Heart left ventricle (tissue), 16 donors: ENCODE measurements around the gene EPN2. TPM values are rescaled to one million over a fixed set of nuclear protein-coding genes. Genes with fewer than 3 reads are reported as not detected.
"Not testable (repeated sequence)": the region's sequence is repeated elsewhere in the genome, so short reads cannot be mapped to it uniquely, and the experiment has no call there.

Experiments used
- ATAC-seq, 4 donors: fragments of 200-7000 bp; cut with Tn5 transposase; one replicate each; pipeline ENCODE4 v1.9.1; 2020 to 2022; ENCODE audit warnings: moderate library complexity in 4 of 4, mild to moderate bottlenecking in 3 of 4, moderate number of reproducible peaks in 1 of 4
- DNase-seq, 5 donors: peaks; one replicate each; pipeline ENCODE4 v3.0.0-alpha.2; 2020
- H3K27ac ChIP-seq, 12 donors: fragments of 200-600 bp; sonication (generic) in 4 of 12; one replicate each; pipeline versions ENCODE4 v1.5.0 to v1.8.0; 2016 to 2022; ENCODE audit warnings: mild to moderate bottlenecking in 2 of 12
- H3K27me3 ChIP-seq, 9 donors: fragments of 200-600 bp; sonication (generic) in 2 of 9; one replicate each; pipeline versions ENCODE4 v1.5.1 to v1.8.0; 2016 to 2022; ENCODE audit warnings: mild to moderate bottlenecking in 3 of 9
- H3K36me3 ChIP-seq, 9 donors: fragments of 200-600 bp; sonication (generic) in 2 of 9; one replicate each; pipeline versions ENCODE4 v1.5.0 to v1.8.0; 2018 to 2022; ENCODE audit warnings: mild to moderate bottlenecking in 2 of 9
- H3K4me1 ChIP-seq, 12 donors: fragments of 200-600 bp; sonication (generic) in 4 of 12; one replicate each; pipeline versions ENCODE4 v1.5.0 to v1.8.0; 2016 to 2022; ENCODE audit warnings: mild to moderate bottlenecking in 3 of 12
- H3K4me3 ChIP-seq, 12 donors: fragments of 200-600 bp; sonication (generic) in 4 of 12; one replicate each; pipeline versions ENCODE4 v1.5.0 to v1.8.0; 2017 to 2022; ENCODE audit warnings: mild to moderate bottlenecking in 9 of 12, moderate library complexity in 4 of 12
- H3K9me3 ChIP-seq, 12 donors: fragments of 200-600 bp; sonication (generic) in 4 of 12; one replicate each; pipeline versions ENCODE4 v1.5.0 to v1.8.0; 2016 to 2022; ENCODE audit warnings: mild to moderate bottlenecking in 1 of 12
- CTCF ChIP-seq, 12 donors: fragments of 200-600 bp; sonication (generic) in 4 of 12; IDR thresholded peaks; one replicate each; pipeline versions ENCODE4 v1.5.0 to v1.8.0; 2018 to 2022; ENCODE audit warnings: antibody characterized with exemption in 12 of 12, mild to moderate bottlenecking in 5 of 12
- POLR2A ChIP-seq, 2 donors: fragments of 450-650 bp; IDR thresholded peaks; one replicate each; pipeline ENCODE4 v1.6.1; 2017; ENCODE audit warnings: antibody characterized with exemption in 2 of 2, mild to moderate bottlenecking in 2 of 2, moderate library complexity in 2 of 2
- WGBS, 4 donors: extraction: QIAGEN DNeasy Blood & Tissue Kit in 2 of 4; methylation state at CpG; one replicate each; pipeline versions ENCODE4 v1.1.5 to v1.1.7; 2013 to 2018; 5-methylcytosine and 5-hydroxymethylcytosine counted together
- intact Hi-C, 10 donors: fragments of 100-400 bp; cut with DNase I; formaldehyde crosslinking; loops; one replicate each; pipeline versions ENCODE4 v1.11.1 to v1.14.2; 2022
- polyA plus RNA-seq, 2 donors: library from polyadenylated mRNA; stranded (reverse); fragments of 200-250 nt; gene quantifications; one replicate each; pipeline ENCODE4 v1.2.3, GENCODE V29; 2013
- total RNA-seq, 9 donors: library from RNA; depleted of rRNA in 2 of 9; stranded (reverse); fragments of >200 nt in 2 of 9; fragmentation: NEBNext Ultra II Directional in 3 of 9; extraction: Animal tissue kit (Norgen Biotek cat#: 25700) in 3 of 9; gene quantifications; one replicate each; pipeline versions ENCODE4 v1.1.0 to v1.2.4, GENCODE V29; 2016 to 2023
- donor health status: ischemic (EF 13 %, LVEDD 7.1; RV severe dilation, severe dysfunction).
- donor health status: healthy with polysubstance abuse.
- donor health status: DM: no; HTN: yes; CAD: no.
- donor health status: DM: no; HTN: no; CAD: no.
- donor health status: ischemic (EF 25% LVEDD 6.9; RV normal size, moderate dysfunction).
- donor health status: ischemic (EF 25% LVEDD 5.7; RV mildly dilated, moderate dysfunction).
- donor health status: healthy.
- donor health status: DM: yes; HTN: yes; CAD: no.
- donor health status: ischemic (EF 35%, LVEDD 5.7; RV mildly dilated, moderate dysfunction).
- donor health status: nonischemic (EF 11% LVEDD 7.7; RV severe dilation, severe dysfunction).
- donor health status: DM: yes; HTN: yes; CAD: no.
- donor health status: PGD.
- donor health status: ischemic (EF 29% LVEDD 5.4; RV normal size, mild dysfunction).
- donor health status: nonischemic (EF 23%, LVEDD 6.1; RV moderate dilation, normal function).

EPN2 gene
- total and polyA plus RNA-seq, 11 donors = 26.4 to 114 (median 72.0) TPM

GRCh38 chr17:19348806-19349205 lies 111.6 kb downstream of the EPN2 start:
- no peaks in the 10 kb centered on the region for H3K36me3 ChIP-seq
- intact Hi-C loops = loop anchor here in 1 of 10 donors (5.0 kb wide), 1 partner anchor 87 kb away; no protein-coding TSS in a partner anchor
- H3K4me1 ChIP-seq = peaks cover 10 to 43% (median 33%) of the 10 kb centered on the region in 12 donors
- no peak overlapping the region for H3K4me3 ChIP-seq
- no peaks in the 10 kb centered on the region for H3K9me3 ChIP-seq
- 96 to 97% (median 97%) methylated on average over 9 of the region's 9 CpGs for WGBS, 4 donors
- no peak for ATAC-seq
- no peaks in the 10 kb centered on the region for H3K27me3 ChIP-seq
- TF ChIP-seq CTCF (IDR thresholded peaks at IDR 0.05) (no peak), POLR2A (IDR thresholded peaks at IDR 0.05) (no peak)
- peak in 1 of 5 donors; percentile 17 for DNase-seq
- no peak overlapping the region for H3K27ac ChIP-seq

GRCh38 chr17:19353401-19353800 lies 116.2 kb downstream of the EPN2 start:
- DNase-seq, intact Hi-C loops, H3K27ac ChIP-seq, H3K36me3 ChIP-seq, H3K9me3 ChIP-seq, H3K4me1 ChIP-seq, H3K27me3 ChIP-seq, H3K4me3 ChIP-seq, ATAC-seq: not testable (repeated sequence)
- WGBS, 4 donors = 94 to 97% (median 95%) methylated on average over 11 of the region's 11 CpGs

GRCh38 chr17:19354748-19355147 lies 117.6 kb downstream of the EPN2 start:
- Histone ChIP-seq H3K27ac (no peak overlapping the region), H3K9me3 (no peaks in the 10 kb centered on the region), H3K36me3 (peaks cover 0 to 6% (median 0%) of the 10 kb centered on the region in 9 donors), H3K4me3 (no peak overlapping the region), H3K27me3 (no peaks in the 10 kb centered on the region), H3K4me1 (no peaks in the 10 kb centered on the region)
- DNase-seq (no peak), ATAC-seq (no peak)
- intact Hi-C loops = no loop called here
- no peak for TF ChIP-seq CTCF (IDR thresholded peaks at IDR 0.05)
- TF ChIP-seq POLR2A (IDR thresholded peaks at IDR 0.05) = no peak
- WGBS, 4 donors = 81 to 95% (median 87%) methylated on average over 6 of the region's 6 CpGs

- no peak overlapping the region for H3K27ac ChIP-seq
- 86 to 93% (median 91%) methylated on average over 7 of the region's 7 CpGs for WGBS, 4 donors
- TF ChIP-seq CTCF (IDR thresholded peaks at IDR 0.05) = no peak
- no peak for TF ChIP-seq POLR2A (IDR thresholded peaks at IDR 0.05)
- no peak overlapping the region for H3K4me3 ChIP-seq
- DNase-seq = no peak
- H3K9me3 ChIP-seq = no peaks in the 10 kb centered on the region
- intact Hi-C loops = no loop called here
- no peaks in the 10 kb centered on the region for H3K27me3 ChIP-seq
- H3K36me3 ChIP-seq = peaks cover 0 to 6% (median 0%) of the 10 kb centered on the region in 9 donors
- H3K4me1 ChIP-seq = peaks cover 0 to 13% (median 6%) of the 10 kb centered on the region in 12 donors
- no peak for ATAC-seq
Observed at GRCh38 chr17:19357351-19357750, 120.2 kb downstream of the EPN2 start.

GRCh38 chr17:19357761-19358160 lies 120.6 kb downstream of the EPN2 start:
- Histone ChIP-seq H3K27ac (no peak overlapping the region), H3K9me3 (no peaks in the 10 kb centered on the region), H3K27me3 (no peaks in the 10 kb centered on the region), H3K36me3 (peaks cover 0 to 6% (median 0%) of the 10 kb centered on the region in 9 donors), H3K4me3 (no peak overlapping the region), H3K4me1 (peaks cover 0 to 13% (median 6%) of the 10 kb centered on the region in 12 donors)
- intact Hi-C loops = no loop called here
- no peak for ATAC-seq
- peak in 2 of 5 donors; percentile 10 to 18 for DNase-seq
- WGBS, 4 donors = 87 to 89% (median 89%) methylated on average over 7 of the region's 7 CpGs
- TF ChIP-seq POLR2A (IDR thresholded peaks at IDR 0.05) = no peak
- no peak for TF ChIP-seq CTCF (IDR thresholded peaks at IDR 0.05)
